IPS-18c (cell line): ENCODE data around the gene DNAH3.

Experiments used
- H3K4me3 ChIP-seq: 2 replicates; pipeline ENCODE4 v1.7.0; 2013; ENCODE audit warnings: low read depth, mild to moderate bottlenecking, low read length, moderate library complexity; ENCODE audit not compliant: insufficient read depth
- H3K9me3 ChIP-seq: one replicate; pipeline ENCODE4 v1.6.1; 2013; ENCODE audit warnings: mild to moderate bottlenecking, low read length, moderate library complexity; ENCODE audit not compliant: control insufficient read depth, insufficient read depth

Gene DNAH3

DNA sequence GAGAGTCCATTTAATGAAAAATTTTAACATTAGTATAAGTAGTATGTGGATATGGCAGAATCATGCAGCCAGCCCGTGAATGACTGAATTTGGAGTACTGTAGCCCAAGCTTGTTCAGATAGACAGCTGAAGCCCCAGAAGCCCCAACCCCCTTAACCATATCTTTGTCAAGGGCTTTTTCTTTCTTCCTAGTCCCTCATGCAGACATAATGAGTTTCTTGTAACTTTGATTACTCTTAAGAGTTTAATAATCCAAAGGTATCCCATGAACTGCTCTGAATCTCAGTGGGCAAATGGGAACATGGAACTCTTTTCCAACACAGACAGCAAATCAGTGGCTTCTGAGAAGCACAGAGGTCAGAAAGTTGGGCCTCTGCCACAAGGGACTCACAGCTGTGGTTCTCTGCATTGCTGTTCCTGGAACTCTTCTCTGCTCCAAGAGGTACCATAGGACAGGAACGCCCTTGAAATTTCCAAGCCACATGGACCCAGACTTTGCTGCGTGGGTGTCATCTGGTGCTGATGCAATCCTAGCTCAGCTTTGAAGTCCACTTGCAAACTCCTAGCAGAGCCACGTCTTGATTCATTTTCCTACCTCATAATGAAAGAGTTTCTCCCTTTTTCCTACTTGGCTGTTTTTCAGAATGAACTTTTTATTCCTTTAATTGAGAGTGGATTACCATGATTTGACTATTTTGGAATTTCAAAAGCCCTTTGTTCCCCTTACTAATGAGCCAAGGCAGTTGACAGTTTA lies 232.0 kb downstream of the DNAH3 start:
- Histone ChIP-seq H3K9me3 (no peaks in the 10 kb centered on the region), H3K4me3 (no peak overlapping the region)

DNA sequence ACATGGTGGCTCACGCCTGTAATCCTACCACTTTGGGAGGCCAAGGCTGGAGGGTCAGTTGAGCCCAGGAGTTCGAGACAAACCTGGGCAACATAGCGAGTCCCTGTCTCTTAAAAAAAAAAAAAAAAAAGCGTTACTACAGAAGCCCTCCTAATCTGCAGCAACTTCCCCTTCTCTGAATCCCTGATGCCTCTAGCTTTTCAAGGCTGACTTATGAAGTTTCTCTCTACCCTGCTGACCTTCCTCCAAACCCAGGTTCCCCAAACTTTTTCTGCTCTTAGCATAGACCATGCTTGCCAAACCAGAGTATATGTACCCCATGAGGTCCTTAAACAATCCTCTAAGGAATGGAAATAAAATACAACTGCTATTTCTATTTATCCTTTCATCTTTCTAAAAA lies 233.7 kb downstream of the DNAH3 start:
- no peaks in the 10 kb centered on the region for H3K9me3 ChIP-seq

GRCh38 chr16:20916289-20916688 lies 234.4 kb downstream of the DNAH3 start:
- no peaks in the 10 kb centered on the region for H3K9me3 ChIP-seq
- no peak overlapping the region for H3K4me3 ChIP-seq

More for the DNA sequence above, 233.7 kb downstream of the DNAH3 start:
- H3K4me3 ChIP-seq: no peak overlapping the region

- Histone ChIP-seq H3K4me3 (no peak overlapping the region), H3K9me3 (peaks cover 2% of the 10 kb centered on the region)
These were observed 239.3 kb downstream of the DNAH3 start for GRCh38 chr16:20911361-20911760.

GRCh38 chr16:20910781-20911321 lies 239.8 kb downstream of the DNAH3 start:
- Histone ChIP-seq H3K9me3 (peaks cover 2% of the 10 kb centered on the region), H3K4me3 (no peak overlapping the region)

DNA sequence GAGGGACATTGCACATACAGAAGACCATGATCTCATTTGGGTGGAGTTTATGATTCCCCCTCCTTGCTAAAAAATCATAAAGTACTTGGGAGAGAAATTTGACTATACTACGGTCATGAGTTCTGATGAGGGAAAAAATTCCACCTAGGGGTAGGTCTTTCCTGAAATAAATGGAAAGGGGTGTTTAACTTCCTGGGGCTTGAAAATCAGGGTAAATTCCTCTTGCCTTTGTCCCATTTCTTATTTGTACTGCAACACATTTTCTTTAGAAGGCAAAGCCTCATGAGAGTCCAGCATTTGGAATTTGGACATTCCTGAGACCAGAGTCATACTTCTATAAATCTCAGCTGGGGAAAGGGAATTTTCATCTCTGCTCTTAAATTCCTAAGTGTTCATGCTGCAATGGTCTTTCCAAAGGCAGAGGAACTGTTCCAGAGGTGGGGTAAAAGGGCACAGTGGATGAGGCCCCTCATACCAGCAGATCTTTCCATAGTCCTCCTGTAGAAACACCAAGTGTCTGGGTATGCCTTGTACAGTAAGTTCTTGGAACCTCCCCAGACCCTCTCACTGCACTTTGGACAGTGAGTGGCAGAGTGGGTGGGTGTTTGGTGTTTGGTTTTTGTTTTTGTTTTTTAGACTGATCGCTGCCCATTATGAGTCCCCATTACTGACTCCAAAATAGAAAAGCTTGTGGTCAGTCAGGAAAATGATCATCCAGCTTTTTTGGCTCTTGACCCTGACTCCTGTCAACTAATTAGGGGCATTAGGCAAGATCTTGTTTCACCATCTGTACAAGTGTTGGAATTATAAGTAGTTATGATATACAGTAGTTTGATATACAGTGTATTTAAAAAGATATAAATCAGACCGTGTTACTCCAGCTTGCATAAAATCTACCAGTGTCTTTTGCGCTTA lies 244.0 kb downstream of the DNAH3 start:
- peaks cover 2% of the 10 kb centered on the region for H3K9me3 ChIP-seq
- H3K4me3 ChIP-seq: no peak overlapping the region

DNA sequence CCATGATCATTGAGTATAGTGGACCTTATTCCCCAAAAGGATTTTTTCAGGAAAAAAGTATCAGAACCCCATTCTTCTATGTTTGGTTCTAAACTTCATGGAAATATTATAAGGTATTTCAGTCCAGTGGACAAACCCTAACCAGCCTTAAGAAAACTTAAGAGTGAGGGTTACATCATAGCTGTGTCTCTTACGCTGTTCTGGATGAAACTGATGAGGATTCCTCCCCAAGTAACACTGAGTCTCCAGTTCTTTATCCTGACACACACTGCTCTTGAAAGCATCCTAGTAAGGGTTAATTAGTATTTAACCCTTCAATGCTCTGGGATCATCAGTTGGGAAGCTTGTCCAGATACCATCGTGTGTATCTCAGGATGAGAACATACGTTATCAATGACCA lies 245.1 kb downstream of the DNAH3 start:
- no peak overlapping the region for H3K4me3 ChIP-seq
- peaks cover 2% of the 10 kb centered on the region for H3K9me3 ChIP-seq

DNA sequence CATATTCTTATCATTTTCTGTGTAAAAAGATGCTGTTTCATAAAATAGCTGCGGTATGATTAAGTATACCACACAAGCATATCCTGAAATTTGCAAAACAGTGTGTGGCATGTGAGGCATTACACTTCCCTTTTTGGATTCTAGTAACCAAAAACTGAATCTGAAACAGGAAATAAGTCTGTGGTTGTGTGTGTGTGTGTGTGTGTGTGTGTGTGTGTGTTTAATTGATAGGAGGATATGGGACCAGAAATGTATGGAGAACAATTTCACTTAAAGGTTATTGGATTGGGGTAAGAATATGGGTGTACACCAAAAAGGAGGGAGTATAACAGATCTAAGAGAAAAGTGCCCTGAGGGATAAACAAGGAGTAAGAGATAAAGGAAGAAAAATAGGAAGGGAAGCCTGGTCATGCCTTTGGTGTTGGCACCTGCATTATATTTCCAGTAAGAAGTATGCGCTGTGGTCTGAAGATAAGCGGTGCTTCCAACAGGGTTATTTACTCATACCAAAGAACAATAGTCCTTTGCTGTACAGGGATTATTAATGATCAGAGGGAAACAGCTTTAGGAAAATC lies 246.1 kb downstream of the DNAH3 start:
- peaks cover 2% of the 10 kb centered on the region for H3K9me3 ChIP-seq
- no peak overlapping the region for H3K4me3 ChIP-seq

DNA sequence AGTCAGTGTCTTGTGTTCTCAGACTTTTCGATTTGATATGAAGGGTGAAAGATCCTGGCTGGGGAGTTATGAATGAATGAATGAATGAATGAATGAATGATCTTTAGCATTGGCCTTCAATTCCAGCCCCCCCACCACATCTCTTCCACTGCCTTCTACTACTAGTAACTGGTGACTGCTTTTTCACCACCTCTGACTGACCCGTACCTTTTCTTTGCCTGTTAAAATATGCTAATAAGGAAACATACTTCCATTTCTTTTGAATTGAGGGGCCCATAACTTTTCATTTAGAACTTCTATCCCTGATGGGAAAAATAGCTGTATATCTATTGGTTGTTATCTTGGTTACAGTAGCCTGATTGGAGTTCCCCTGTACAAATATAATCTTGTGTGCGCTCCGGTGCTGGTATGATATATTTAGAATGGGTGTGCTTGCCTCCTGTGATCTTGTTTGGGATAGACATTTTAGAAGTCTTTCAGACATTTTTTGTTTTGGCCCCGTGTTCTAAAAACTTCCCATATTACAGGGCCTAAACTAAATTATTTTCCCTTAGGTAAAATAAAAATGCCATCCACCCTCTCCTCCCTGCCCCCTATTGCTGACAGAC lies 246.6 kb downstream of the DNAH3 start:
- H3K4me3 ChIP-seq: no peak overlapping the region
- peaks cover 2% of the 10 kb centered on the region for H3K9me3 ChIP-seq

- no peak overlapping the region for H3K4me3 ChIP-seq
These were observed 247.3 kb downstream of the DNAH3 start for GRCh38 chr16:20903116-20903898.

DNA sequence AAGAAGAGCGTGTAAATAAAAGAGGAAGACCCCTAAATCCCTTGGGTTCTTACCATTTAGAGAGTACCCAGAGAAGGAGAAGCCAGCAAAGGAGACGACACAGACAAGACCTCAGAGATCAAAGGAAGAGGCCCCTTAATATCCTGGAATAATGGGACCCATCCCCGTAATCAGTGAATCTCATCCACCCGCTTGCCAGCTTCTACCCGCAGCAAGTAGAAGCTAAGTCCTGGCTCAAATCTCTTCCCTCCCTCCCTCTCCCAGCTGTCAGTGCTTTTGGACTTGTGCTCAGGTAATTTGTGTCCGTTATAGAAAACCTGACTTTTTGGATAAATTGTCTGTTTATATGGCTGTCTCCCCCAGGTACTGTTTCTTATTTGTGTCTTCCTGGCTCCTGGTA lies 248.2 kb downstream of the DNAH3 start:
- Histone ChIP-seq H3K9me3 (peaks cover 2% of the 10 kb centered on the region), H3K4me3 (no peak overlapping the region)

More at GRCh38 chr16:20903116-20903898, 247.3 kb downstream of the DNAH3 start:
- H3K9me3 ChIP-seq: peaks cover 2% of the 10 kb centered on the region

DNA sequence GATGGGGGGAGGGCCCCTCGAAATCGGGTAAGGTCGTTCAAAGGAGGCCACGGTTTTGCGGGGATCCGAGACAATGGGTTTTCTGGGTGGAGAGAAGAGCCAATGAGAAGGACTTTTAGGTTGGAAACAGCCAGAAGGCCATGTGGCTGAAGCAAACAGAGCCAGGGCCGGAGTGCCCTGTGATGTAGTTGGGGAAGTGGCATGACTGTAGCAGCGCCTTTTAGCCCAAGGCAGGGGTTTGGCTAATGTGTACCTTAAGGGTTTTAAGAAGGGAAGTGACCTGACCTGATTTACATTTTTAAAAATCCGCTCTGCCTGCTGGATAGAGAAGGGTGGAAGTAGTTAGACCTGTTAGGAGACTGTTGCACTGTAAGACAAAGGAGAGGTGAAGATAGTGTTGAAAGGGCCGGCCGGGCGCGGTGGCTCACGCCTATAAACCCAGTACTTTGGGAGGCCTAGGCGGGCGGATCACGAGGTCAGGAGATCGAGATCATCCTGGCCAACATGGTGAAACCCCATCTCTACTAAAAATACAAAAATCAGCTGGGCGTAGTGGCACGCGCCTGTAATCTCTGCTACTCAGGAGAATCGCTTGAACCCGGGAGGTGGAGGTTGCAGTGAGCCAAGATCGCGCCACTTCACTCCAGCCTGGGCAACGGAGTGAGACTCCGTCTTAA lies 249.1 kb downstream of the DNAH3 start:
- Histone ChIP-seq H3K9me3 (no peaks in the 10 kb centered on the region), H3K4me3 (peak overlapping the region; percentile 89)

DNA sequence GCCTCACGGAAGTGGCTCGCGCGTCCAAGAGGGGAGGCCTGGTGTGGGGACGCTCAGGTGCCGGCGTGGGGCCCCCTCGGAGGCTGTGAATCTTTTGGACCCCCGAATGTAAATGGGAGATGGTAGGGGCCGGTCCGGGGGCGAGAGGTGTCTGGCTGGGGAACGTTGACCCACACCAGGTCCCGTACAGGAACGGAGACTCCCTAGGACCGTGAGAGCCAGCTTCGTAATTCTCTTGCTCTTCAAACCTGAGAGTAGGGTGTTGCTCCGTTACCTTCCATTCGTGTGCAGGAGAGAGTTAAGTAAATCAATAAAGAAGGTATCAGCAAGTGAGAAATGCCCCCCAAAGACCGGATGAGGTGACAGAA lies 249.6 kb downstream of the DNAH3 start:
- peak overlapping the region; percentile 89 for H3K4me3 ChIP-seq

GRCh38 chr16:20900299-20901067 lies 250.2 kb downstream of the DNAH3 start, which contains the start of the genes DCUN1D3 and LYRM1:
Gene DCUN1D3, minus strand, starts transcription at chr16:20900358. Its CDS starts 37,820 bp downstream, at chr16:20862538.
Gene LYRM1, plus strand, starts transcription at chr16:20900771. Its CDS starts 14,785 bp downstream, at chr16:20915556.
- Histone ChIP-seq H3K9me3 (no peaks in the 10 kb centered on the region), H3K4me3 (peak within 1 kb of the TSS; percentile 89)

More for the DNA sequence above, 249.6 kb downstream of the DNAH3 start:
- no peaks in the 10 kb centered on the region for H3K9me3 ChIP-seq
